DOHH2 (cell line): ENCODE data around the gene MAT1A.

Experiments
- H3F3A ChIP-seq: fragments of 200-600 bp; sonication (generic), shearing (Covaris generic); 2 replicates; pipeline ENCODE4 v1.6.0; 2016; ENCODE audit warnings: antibody characterized with exemption, mild to moderate bottlenecking; ENCODE audit not compliant: control insufficient read depth, insufficient read depth
- H3K27ac ChIP-seq: fragments of 200-600 bp; sonication (generic); 2 replicates; pipeline ENCODE4 v1.5.1; 2014; ENCODE audit warnings: low read depth, mild to moderate bottlenecking, low read length, moderate library complexity
- H3K27me3 ChIP-seq: fragments of 200-600 bp; sonication (generic); 2 replicates; pipeline ENCODE4 v1.6.1; 2014; ENCODE audit warnings: mild to moderate bottlenecking, low read length, mixed read lengths; ENCODE audit not compliant: control insufficient read depth
- H3K36me3 ChIP-seq: fragments of 200-600 bp; sonication (generic); 2 replicates; pipeline ENCODE4 v1.6.1; 2014; ENCODE audit warnings: mild to moderate bottlenecking, low read length, moderate library complexity, mixed read lengths; ENCODE audit not compliant: control insufficient read depth
- H3K4me1 ChIP-seq: fragments of 200-600 bp; sonication (generic); 2 replicates; pipeline ENCODE4 v1.6.1; 2014; ENCODE audit warnings: mild to moderate bottlenecking, low read length, mixed read lengths; ENCODE audit not compliant: control insufficient read depth
- H3K4me2 ChIP-seq: fragments of 200-600 bp; sonication (generic); 2 replicates; pipeline ENCODE4 v1.6.0; 2014; ENCODE audit warnings: mild to moderate bottlenecking, low read length, moderate library complexity
- H3K4me3 ChIP-seq: fragments of 200-600 bp; sonication (generic); 2 replicates; pipeline ENCODE4 v1.5.1; 2014; ENCODE audit warnings: mild to moderate bottlenecking, low read length, mixed read lengths
- H3K79me2 ChIP-seq: fragments of 200-600 bp; sonication (generic); 2 replicates; pipeline ENCODE4 v1.6.1; 2014; ENCODE audit warnings: mild to moderate bottlenecking, low read length, mixed read lengths; ENCODE audit not compliant: control insufficient read depth
- H3K9me2 ChIP-seq: fragments of 200-600 bp; sonication (generic); replicated peaks from 2 replicates; pipeline ENCODE4 v1.6.1; 2014; ENCODE audit warnings: mild to moderate bottlenecking, low read length, mixed read lengths; ENCODE audit not compliant: control insufficient read depth
- H3K9me3 ChIP-seq: fragments of 200-600 bp; sonication (generic); 2 replicates; pipeline ENCODE4 v1.6.1; 2014; ENCODE audit warnings: antibody characterized with exemption, low read length, mixed read lengths; ENCODE audit not compliant: control insufficient read depth, insufficient read depth
- H4K20me1 ChIP-seq: fragments of 200-600 bp; sonication (generic); 2 replicates; pipeline ENCODE4 v1.6.0; 2014; ENCODE audit warnings: low read depth, mild to moderate bottlenecking, antibody characterized with exemption, low read length, moderate library complexity; ENCODE audit not compliant: control insufficient read depth, insufficient read depth
- CTCF ChIP-seq: fragments of 200-600 bp; sonication (generic); IDR thresholded peaks from one replicate; pipeline ENCODE4 v1.5.1; 2014; ENCODE audit warnings: antibody characterized with exemption, mild to moderate bottlenecking, low read depth, low read length; ENCODE audit not compliant: poor library complexity, severe bottlenecking
- EZH2phosphoT487 ChIP-seq: fragments of 200-600 bp; sonication (generic); IDR thresholded peaks from 2 replicates; pipeline ENCODE4 v1.6.1; 2017; ENCODE audit warnings: borderline replicate concordance, mild to moderate bottlenecking, antibody characterized with exemption, low read length, moderate library complexity, mixed read lengths

MAT1A gene

GRCh38 chr10:80324086-80324485, 34.6 kb upstream of the MAT1A start:
- Histone ChIP-seq H3K27me3 (peaks cover 12% of the 10 kb centered on the region), H3F3A (no peaks in the 10 kb centered on the region), H3K27ac (no peak overlapping the region), H3K9me3 (no peaks in the 10 kb centered on the region), H4K20me1 (no peaks in the 10 kb centered on the region), H3K79me2 (no peaks in the 10 kb centered on the region), H3K4me3 (no peak overlapping the region), H3K4me2 (no peak overlapping the region), H3K9me2 (no peaks in the 10 kb centered on the region), H3K36me3 (no peaks in the 10 kb centered on the region), H3K4me1 (no peaks in the 10 kb centered on the region)
- TF ChIP-seq EZH2phosphoT487 (no peak), CTCF (no peak)

GRCh38 chr10:80323311-80323710, 33.9 kb upstream of the MAT1A start:
- H3K27ac ChIP-seq, result no peak overlapping the region
- H3K9me3 ChIP-seq, result no peaks in the 10 kb centered on the region
- H3K9me2 ChIP-seq, result no peaks in the 10 kb centered on the region
- TF ChIP-seq EZH2phosphoT487, result no peak
- TF ChIP-seq CTCF, result no peak
- peaks cover 12% of the 10 kb centered on the region for H3K27me3 ChIP-seq
- H3K36me3 ChIP-seq, result no peaks in the 10 kb centered on the region
- no peaks in the 10 kb centered on the region for H3K4me1 ChIP-seq
- H3F3A ChIP-seq, result no peaks in the 10 kb centered on the region
- H3K4me2 ChIP-seq, result no peak overlapping the region
- H4K20me1 ChIP-seq, result no peaks in the 10 kb centered on the region
- H3K4me3 ChIP-seq, result no peak overlapping the region
- no peaks in the 10 kb centered on the region for H3K79me2 ChIP-seq

- Histone ChIP-seq H3F3A (no peaks in the 10 kb centered on the region), H3K36me3 (no peaks in the 10 kb centered on the region), H3K9me3 (no peaks in the 10 kb centered on the region), H3K9me2 (no peaks in the 10 kb centered on the region), H3K4me2 (no peak overlapping the region), H4K20me1 (no peaks in the 10 kb centered on the region), H3K4me1 (no peaks in the 10 kb centered on the region), H3K27me3 (peaks cover 12% of the 10 kb centered on the region), H3K27ac (no peak overlapping the region), H3K4me3 (no peak overlapping the region), H3K79me2 (no peaks in the 10 kb centered on the region)
- TF ChIP-seq CTCF (no peak), EZH2phosphoT487 (no peak)
These were observed 33.3 kb upstream of the MAT1A start for GRCh38 chr10:80322711-80323110.

GRCh38 chr10:80322158-80322557, 32.7 kb upstream of the MAT1A start:
- H3F3A ChIP-seq, result no peaks in the 10 kb centered on the region
- no peaks in the 10 kb centered on the region for H3K36me3 ChIP-seq
- no peak overlapping the region for H3K4me2 ChIP-seq
- no peak for TF ChIP-seq CTCF
- TF ChIP-seq EZH2phosphoT487, result no peak
- H3K27ac ChIP-seq, result no peak overlapping the region
- H3K9me2 ChIP-seq, result no peaks in the 10 kb centered on the region
- H3K79me2 ChIP-seq, result no peaks in the 10 kb centered on the region
- no peaks in the 10 kb centered on the region for H3K9me3 ChIP-seq
- peaks cover 12% of the 10 kb centered on the region for H3K27me3 ChIP-seq
- no peaks in the 10 kb centered on the region for H3K4me1 ChIP-seq
- no peak overlapping the region for H3K4me3 ChIP-seq
- H4K20me1 ChIP-seq, result no peaks in the 10 kb centered on the region
